GM10266 (cell line): ENCODE results near the gene FITM1.

ENCODE experiments used
- DNase-seq: peaks from one replicate; pipeline ENCODE4 v3.0.0; 2012; ENCODE audit errors: extremely low spot score
- TF ChIP-seq, protein P1 (sequence below): IDR thresholded peaks from 2 replicates; pipeline ENCODE4 v1.5.1; 2012; ENCODE audit warnings: mild to moderate bottlenecking, low read depth; ENCODE audit not compliant: control insufficient read depth, insufficient read depth; ENCODE audit errors: missing control alignments

The FITM1 gene

DNA sequence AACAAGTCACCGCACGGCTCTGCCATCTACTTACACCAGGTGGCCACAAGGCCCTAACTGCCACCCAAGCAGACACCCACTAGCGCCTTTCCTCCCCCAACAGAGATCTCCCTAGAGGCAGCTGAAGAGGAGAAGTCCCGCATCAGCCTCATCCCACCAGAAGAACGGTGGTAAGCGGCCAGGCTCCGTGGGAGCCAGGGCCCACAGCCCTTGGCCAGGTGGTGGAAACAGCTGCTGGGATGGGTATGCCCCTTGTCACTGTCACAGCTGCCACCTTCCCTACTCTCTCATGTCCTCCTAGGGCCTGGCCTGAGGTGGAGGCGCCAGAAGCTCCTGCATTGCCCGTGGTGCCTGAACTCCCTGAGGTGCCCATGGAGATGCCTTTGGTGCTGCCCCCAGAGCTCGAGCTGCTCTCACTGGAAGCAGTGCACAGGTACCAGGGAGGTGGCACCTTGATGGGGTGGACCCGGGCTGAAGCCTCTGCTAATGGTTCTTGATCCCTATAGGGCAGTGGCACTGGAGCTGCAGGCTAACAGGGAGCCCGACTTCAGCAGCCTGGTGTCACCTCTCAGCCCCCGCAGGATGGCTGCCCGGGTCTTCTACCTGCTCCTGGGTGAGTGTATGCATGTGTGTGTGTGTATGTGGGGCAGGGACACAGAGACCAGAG lies 49.0 kb downstream of the FITM1 start:
- TF ChIP-seq, protein P1, sequence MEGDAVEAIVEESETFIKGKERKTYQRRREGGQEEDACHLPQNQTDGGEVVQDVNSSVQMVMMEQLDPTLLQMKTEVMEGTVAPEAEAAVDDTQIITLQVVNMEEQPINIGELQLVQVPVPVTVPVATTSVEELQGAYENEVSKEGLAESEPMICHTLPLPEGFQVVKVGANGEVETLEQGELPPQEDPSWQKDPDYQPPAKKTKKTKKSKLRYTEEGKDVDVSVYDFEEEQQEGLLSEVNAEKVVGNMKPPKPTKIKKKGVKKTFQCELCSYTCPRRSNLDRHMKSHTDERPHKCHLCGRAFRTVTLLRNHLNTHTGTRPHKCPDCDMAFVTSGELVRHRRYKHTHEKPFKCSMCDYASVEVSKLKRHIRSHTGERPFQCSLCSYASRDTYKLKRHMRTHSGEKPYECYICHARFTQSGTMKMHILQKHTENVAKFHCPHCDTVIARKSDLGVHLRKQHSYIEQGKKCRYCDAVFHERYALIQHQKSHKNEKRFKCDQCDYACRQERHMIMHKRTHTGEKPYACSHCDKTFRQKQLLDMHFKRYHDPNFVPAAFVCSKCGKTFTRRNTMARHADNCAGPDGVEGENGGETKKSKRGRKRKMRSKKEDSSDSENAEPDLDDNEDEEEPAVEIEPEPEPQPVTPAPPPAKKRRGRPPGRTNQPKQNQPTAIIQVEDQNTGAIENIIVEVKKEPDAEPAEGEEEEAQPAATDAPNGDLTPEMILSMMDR = no peak
- no peak for DNase-seq

DNA sequence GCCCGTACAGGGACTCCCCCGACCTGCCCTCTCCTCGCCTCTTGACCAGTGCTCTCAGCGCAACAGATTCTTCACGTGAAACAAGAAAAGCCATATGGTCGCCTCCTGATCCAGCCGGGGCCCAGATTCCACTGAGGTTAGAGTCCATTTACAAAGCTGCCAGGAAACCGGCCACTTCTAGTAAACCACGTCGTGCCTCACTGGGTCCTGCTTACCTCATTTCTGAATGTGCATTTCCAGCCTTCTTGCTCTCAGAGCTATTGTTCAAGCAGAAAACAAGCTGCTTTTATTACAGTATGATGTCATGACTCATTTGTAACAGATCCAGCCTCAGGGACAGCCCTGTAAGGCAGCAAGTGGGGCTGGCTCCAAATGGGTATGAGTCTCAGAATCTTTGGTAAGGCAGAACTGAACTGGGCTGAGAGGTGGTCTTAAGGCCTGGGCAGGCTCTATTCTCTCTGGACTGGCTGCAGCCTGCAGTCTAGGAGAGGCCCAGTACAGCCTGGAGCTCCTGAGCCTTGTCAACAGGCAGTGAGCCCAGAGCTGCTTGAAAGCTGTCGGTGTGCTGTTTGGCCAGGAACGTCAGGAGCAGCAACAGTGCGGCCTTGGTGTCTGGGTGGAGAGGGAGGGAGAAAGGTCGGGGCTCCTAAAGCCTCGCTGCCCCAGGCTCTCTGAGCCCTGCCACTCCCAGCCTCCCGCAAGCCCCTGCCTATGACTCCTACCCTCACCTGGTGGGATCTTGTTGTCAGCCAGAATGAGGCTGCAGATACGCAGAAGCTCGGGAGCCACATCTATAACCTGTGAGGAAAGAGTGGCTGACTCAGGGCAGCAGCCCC lies 49.7 kb downstream of the FITM1 start:
- TF ChIP-seq, protein P1 = no peak
- DNase-seq = no peak

DNA sequence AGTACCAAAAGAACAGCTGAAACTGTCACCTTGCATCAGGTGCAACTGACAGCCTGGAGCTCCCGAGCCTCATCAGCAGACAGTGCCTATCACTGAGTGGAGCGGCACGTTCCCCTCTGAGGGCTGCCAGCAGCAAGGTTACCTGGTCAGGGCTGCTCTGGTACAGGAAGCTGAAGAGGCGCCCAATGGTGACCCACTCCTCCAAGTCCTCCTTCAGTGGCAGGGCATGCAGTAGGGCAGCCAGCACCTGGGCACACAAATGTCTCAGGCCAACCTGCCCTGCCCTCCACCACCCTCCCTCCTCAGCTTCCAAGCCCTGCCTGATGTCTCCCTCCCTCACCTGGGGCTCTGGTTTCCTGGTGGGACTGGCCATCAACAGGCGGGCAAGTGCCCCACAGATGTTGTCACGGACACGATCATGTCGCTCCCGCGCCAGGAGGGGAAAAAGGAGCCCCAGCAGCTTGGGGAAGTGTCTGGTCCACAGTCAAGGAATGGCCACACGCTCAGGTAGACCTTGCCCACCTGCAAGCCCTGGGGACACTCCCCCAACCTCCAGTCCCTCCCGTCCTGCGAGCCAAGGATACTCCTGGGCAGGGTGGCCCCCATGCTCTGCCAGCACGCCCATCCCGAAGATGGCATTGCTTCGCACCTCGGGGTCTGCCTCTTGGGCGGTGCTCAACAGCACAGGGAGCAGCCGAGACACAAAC lies 51.1 kb downstream of the FITM1 start:
- no peak for DNase-seq
- TF ChIP-seq, protein P1 = no peak
